Smooth muscle cell (in vitro differentiated cells): ENCODE results near the gene CSF2. TPM values are rescaled to one million over a fixed set of nuclear protein-coding genes. Genes with fewer than 3 reads are reported as not detected.

Experiments used
- DNase-seq: peaks from one replicate; lab custom pipeline; 2025; ENCODE audit not compliant: unreplicated experiment; lab: John Stamatoyannopoulos, UW
- H2AFZ ChIP-seq: fragments of 200-600 bp; sonication (generic); 2 replicates; pipeline ENCODE4 v1.6.0; 2016; ENCODE audit warnings: antibody characterized with exemption, low read depth, mild to moderate bottlenecking
- H3F3A ChIP-seq: fragments of 200-600 bp; sonication (generic); 2 replicates; pipeline ENCODE4 v1.6.0; 2017; ENCODE audit warnings: antibody characterized with exemption, low read depth
- H3K27ac ChIP-seq: fragments of 200-600 bp; sonication (generic); 2 replicates; pipeline ENCODE4 v1.5.1; 2016; ENCODE audit warnings: low read depth, mild to moderate bottlenecking
- H3K27me3 ChIP-seq: fragments of 200-600 bp; sonication (generic); 2 replicates; pipeline ENCODE4 v1.6.1; 2016; ENCODE audit warnings: low read depth, mild to moderate bottlenecking
- H3K36me3 ChIP-seq: fragments of 200-600 bp; sonication (generic); 2 replicates; pipeline ENCODE4 v1.5.1; 2016; ENCODE audit warnings: low read depth
- H3K4me1 ChIP-seq: fragments of 200-600 bp; sonication (generic); 2 replicates; pipeline ENCODE4 v1.5.1; 2016; ENCODE audit warnings: low read depth
- H3K4me2 ChIP-seq: fragments of 200-600 bp; sonication (generic); 2 replicates; pipeline ENCODE4 v1.6.0; 2016; ENCODE audit warnings: mild to moderate bottlenecking
- H3K4me3 ChIP-seq: fragments of 200-600 bp; sonication (generic); 2 replicates; pipeline ENCODE4 v1.5.1; 2016; ENCODE audit warnings: mild to moderate bottlenecking
- H3K79me2 ChIP-seq: fragments of 200-600 bp; sonication (generic); 2 replicates; pipeline ENCODE4 v1.6.0; 2016; ENCODE audit warnings: low read depth, mild to moderate bottlenecking
- H3K9ac ChIP-seq: fragments of 200-600 bp; sonication (generic); 2 replicates; pipeline ENCODE4 v1.6.0; 2016; ENCODE audit warnings: low read depth
- H3K9me3 ChIP-seq: fragments of 200-600 bp; sonication (generic); replicated peaks from 2 replicates; pipeline ENCODE4 v1.5.1; 2016; ENCODE audit warnings: low read depth
- H4K20me1 ChIP-seq: fragments of 200-600 bp; sonication (generic); 2 replicates; pipeline ENCODE4 v1.6.0; 2016; ENCODE audit warnings: low read depth
- CTCF ChIP-seq: fragments of 200-600 bp; sonication (generic); IDR thresholded peaks from 2 replicates; pipeline ENCODE4 v1.5.1; 2017; ENCODE audit warnings: borderline replicate concordance, mild to moderate bottlenecking, antibody characterized with exemption; ENCODE audit not compliant: insufficient read depth, poor library complexity, severe bottlenecking
- WGBS: methylation state at CpG from one replicate; pipeline ENCODE4 v1.1.7; 2016; ENCODE audit warnings: low lambda C conversion rate; 5-methylcytosine and 5-hydroxymethylcytosine counted together
- polyA plus RNA-seq: library from polyadenylated mRNA; unstranded; fragments of >200 nt; fragmentation: Nextera tagmentation; extraction: Ambion mirVana; gene quantifications from 2 replicates; pipeline ENCODE4 v1.2.1, GENCODE V29; 2016
- total RNA-seq: library from RNA; depleted of rRNA; stranded (reverse); fragments of >200 nt; gene quantifications from 2 replicates; pipeline ENCODE4 v1.2.3, GENCODE V29; 2014

CSF2 gene
- total RNA-seq (not detected in 2 replicates), polyA plus RNA-seq (not detected in 2 replicates)

GRCh38 chr5:132073231-132074013, at the start of gene CSF2:
Gene CSF2 (plus strand): TSS chr5:132073789. CDS start chr5:132073824, 35 bp downstream.
- Histone ChIP-seq H2AFZ (no peak within 1 kb of the TSS), H3K4me3 (no peak within 1 kb of the TSS), H3K27ac (no peak within 1 kb of the TSS), H3K4me2 (no peak within 1 kb of the TSS), H3K27me3 (no peaks in the 10 kb centered on the region), H3K79me2 (no peaks in the 10 kb centered on the region), H3K36me3 (no peaks in the 10 kb centered on the region), H3K4me1 (no peaks in the 10 kb centered on the region), H3K9ac (no peak within 1 kb of the TSS), H3F3A (no peaks in the 10 kb centered on the region), H3K9me3 (no peaks in the 10 kb centered on the region), H4K20me1 (no peaks in the 10 kb centered on the region)
- WGBS: 80% methylated on average over 12 of the region's 12 CpGs
- DNase-seq: no peak
- no peak for TF ChIP-seq CTCF

GRCh38 chr5:132024117-132024435, 49.5 kb upstream of the CSF2 start:
- Histone ChIP-seq H3K4me3 (no peak overlapping the region), H3K79me2 (no peaks in the 10 kb centered on the region), H3K4me2 (no peak overlapping the region), H3K27me3 (peaks cover 7% of the 10 kb centered on the region), H3K27ac (no peak overlapping the region), H3F3A (no peaks in the 10 kb centered on the region), H3K4me1 (no peaks in the 10 kb centered on the region), H3K9me3 (no peaks in the 10 kb centered on the region), H3K36me3 (no peaks in the 10 kb centered on the region), H3K9ac (no peak overlapping the region), H4K20me1 (no peaks in the 10 kb centered on the region), H2AFZ (no peak overlapping the region)
- 69% methylated on average over 4 of the region's 4 CpGs for WGBS
- no peak for TF ChIP-seq CTCF
- DNase-seq: no peak

GRCh38 chr5:132024789-132025402, 48.7 kb upstream of the CSF2 start:
- no peaks in the 10 kb centered on the region for H3F3A ChIP-seq
- H3K9me3 ChIP-seq: no peaks in the 10 kb centered on the region
- no peak overlapping the region for H3K27ac ChIP-seq
- no peaks in the 10 kb centered on the region for H3K36me3 ChIP-seq
- no peaks in the 10 kb centered on the region for H3K4me1 ChIP-seq
- H3K27me3 ChIP-seq: peaks cover 7% of the 10 kb centered on the region
- H3K4me3 ChIP-seq: no peak overlapping the region
- no peak overlapping the region for H2AFZ ChIP-seq
- H3K79me2 ChIP-seq: no peaks in the 10 kb centered on the region
- no peaks in the 10 kb centered on the region for H4K20me1 ChIP-seq
- H3K4me2 ChIP-seq: no peak overlapping the region
- H3K9ac ChIP-seq: no peak overlapping the region
- no peak for DNase-seq
- no peak for TF ChIP-seq CTCF
- WGBS: 82% methylated on average over 8 of the region's 8 CpGs

- no peaks in the 10 kb centered on the region for H3F3A ChIP-seq
- no peaks in the 10 kb centered on the region for H3K36me3 ChIP-seq
- no peak overlapping the region for H3K27ac ChIP-seq
- H3K4me1 ChIP-seq: no peaks in the 10 kb centered on the region
- 86% methylated on average over 7 of the region's 7 CpGs for WGBS
- H3K79me2 ChIP-seq: no peaks in the 10 kb centered on the region
- no peak overlapping the region for H3K4me3 ChIP-seq
- H3K27me3 ChIP-seq: peaks cover 7% of the 10 kb centered on the region
- no peaks in the 10 kb centered on the region for H4K20me1 ChIP-seq
- no peaks in the 10 kb centered on the region for H3K9me3 ChIP-seq
- no peak for DNase-seq
- H3K4me2 ChIP-seq: no peak overlapping the region
- no peak overlapping the region for H3K9ac ChIP-seq
- TF ChIP-seq CTCF: no peak
- H2AFZ ChIP-seq: no peak overlapping the region
These were observed 48.1 kb upstream of the CSF2 start for GRCh38 chr5:132025403-132025971.
